ENCODE results near the gene FHL3. TPM values are rescaled to one million over a fixed set of nuclear protein-coding genes. Genes with fewer than 3 reads are reported as not detected.

FHL3 gene
- total and polyA plus RNA-seq, 4 donors: 1.7 to 4.2 (median 2.8) TPM

DNA sequence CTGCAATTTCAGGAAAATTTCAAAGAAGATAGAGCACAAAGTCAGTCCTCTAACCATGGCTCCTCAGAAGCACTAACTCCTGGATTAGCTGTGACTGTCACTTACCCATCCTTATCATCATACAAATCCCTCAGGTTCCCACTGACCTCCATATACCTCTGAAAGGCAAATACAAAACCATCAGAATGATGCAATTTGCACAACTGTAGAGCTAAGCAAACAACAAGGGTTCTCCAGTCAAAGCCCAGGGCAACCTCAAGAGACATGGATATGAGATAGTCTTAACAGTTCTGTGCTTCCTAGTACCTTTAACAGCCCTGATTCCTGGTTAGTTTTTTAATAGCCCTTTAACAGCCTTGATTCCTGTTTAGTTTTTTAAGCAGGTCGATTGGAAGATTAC is 17.6 kb downstream of the FHL3 start (continued):
- TF ChIP-seq FOXA1 (IDR thresholded peaks at IDR 0.05) (no peak), TAF1 (conservative IDR thresholded peaks at IDR 0.05) (no peak), CTCF (IDR thresholded peaks at IDR 0.05; ENCODE audit: low read depth, low read length, missing input control) (no peak), FOXA2 (IDR thresholded peaks at IDR 0.05) (no peak), JUND (IDR thresholded peaks at IDR 0.05) (no peak)
- TF ChIP-seq, protein P1, sequence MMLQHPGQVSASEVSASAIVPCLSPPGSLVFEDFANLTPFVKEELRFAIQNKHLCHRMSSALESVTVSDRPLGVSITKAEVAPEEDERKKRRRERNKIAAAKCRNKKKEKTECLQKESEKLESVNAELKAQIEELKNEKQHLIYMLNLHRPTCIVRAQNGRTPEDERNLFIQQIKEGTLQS (IDR thresholded peaks at IDR 0.05): peak; percentile 64

DNA sequence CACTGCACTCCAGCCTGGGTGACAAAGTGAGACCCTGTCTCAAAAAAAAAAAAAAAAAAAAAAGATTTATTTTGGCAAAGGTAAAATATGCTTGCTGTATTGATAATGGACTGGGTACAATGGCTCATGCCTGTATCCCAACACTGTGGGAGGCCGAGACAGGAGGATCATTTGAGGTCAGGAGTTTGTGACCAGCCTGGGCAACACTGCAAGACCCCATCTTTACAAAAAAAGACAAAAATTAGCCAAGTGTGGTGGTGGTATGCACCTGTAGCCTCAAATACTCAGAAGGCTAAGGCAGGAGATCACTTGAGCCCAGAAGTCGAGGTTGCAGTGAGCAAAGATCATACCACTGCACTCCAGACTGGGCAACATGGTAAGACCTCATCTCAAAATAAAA is 21.8 kb downstream of the FHL3 start:
- 95% methylated on average over 2 of the region's 2 CpGs for WGBS
- DNase-seq (ENCODE audit: low spot score): no peak
- TF ChIP-seq NR2F2 (IDR thresholded peaks at IDR 0.05): no peak
- no peak for TF ChIP-seq RXRA (IDR thresholded peaks at IDR 0.05)
- Histone ChIP-seq H3K4me3 (ENCODE audit: low read depth in 1 of 3, low read length in 3 of 3) (no peak overlapping the region), H3K9me3 (ENCODE audit: control insufficient read depth in 4 of 4, low read length in 3 of 4) (no peaks in the 10 kb centered on the region), H3K4me1 (ENCODE audit: control insufficient read depth in 4 of 4, insufficient read depth in 4 of 4, low read length in 3 of 4) (peaks cover 4 to 14% (median 10%) of the 10 kb centered on the region in 4 donors), H3K27ac (ENCODE audit: low read depth in 1 of 2, low read length in 2 of 2) (no peak overlapping the region), H3K9ac (ENCODE audit: low read depth in 1 of 2, low read length in 2 of 2) (no peak overlapping the region), H3K36me3 (ENCODE audit: control insufficient read depth in 4 of 4, insufficient read depth in 3 of 4, low read depth in 1 of 4, low read length in 3 of 4) (peaks cover 24 to 77% (median 57%) of the 10 kb centered on the region in 4 donors), H3K27me3 (ENCODE audit: control insufficient read depth in 4 of 4, insufficient read depth in 4 of 4, low read length in 3 of 4) (no peaks in the 10 kb centered on the region)

- H3K9me3 ChIP-seq (ENCODE audit: control insufficient read depth in 4 of 4, low read length in 3 of 4): no peaks in the 10 kb centered on the region
- H3K9ac ChIP-seq (ENCODE audit: low read depth in 1 of 2, low read length in 2 of 2): no peak overlapping the region
- H3K27ac ChIP-seq (ENCODE audit: low read depth in 1 of 2, low read length in 2 of 2): no peak overlapping the region
- H3K4me3 ChIP-seq (ENCODE audit: low read depth in 1 of 3, low read length in 3 of 3): no peak overlapping the region
- DNase-seq (ENCODE audit: low spot score): no peak
- H3K27me3 ChIP-seq (ENCODE audit: control insufficient read depth in 4 of 4, insufficient read depth in 4 of 4, low read length in 3 of 4): no peaks in the 10 kb centered on the region
- H3K4me1 ChIP-seq (ENCODE audit: control insufficient read depth in 4 of 4, insufficient read depth in 4 of 4, low read length in 3 of 4): peaks cover 0 to 3% (median 0%) of the 10 kb centered on the region in 4 donors
- TF ChIP-seq JUND (IDR thresholded peaks at IDR 0.05) (no peak), GABPA (IDR thresholded peaks at IDR 0.05 in 1 of 2, conservative IDR thresholded peaks at IDR 0.05 in 1 of 2) (no peak), ZBTB33 (IDR thresholded peaks at IDR 0.05) (no peak), HNF4G (IDR thresholded peaks at IDR 0.05) (no peak), FOXA1 (IDR thresholded peaks at IDR 0.05) (no peak), YY1 (IDR thresholded peaks at IDR 0.05) (no peak), TAF1 (conservative IDR thresholded peaks at IDR 0.05) (no peak), MAX (IDR thresholded peaks at IDR 0.05) (no peak), HNF4A (conservative IDR thresholded peaks at IDR 0.05) (no peak), SP1 (IDR thresholded peaks at IDR 0.05) (no peak)
- TF ChIP-seq, protein P1 (IDR thresholded peaks at IDR 0.05): no peak
- peaks cover 16 to 74% (median 58%) of the 10 kb centered on the region in 4 donors for H3K36me3 ChIP-seq (ENCODE audit: control insufficient read depth in 4 of 4, insufficient read depth in 3 of 4, low read depth in 1 of 4, low read length in 3 of 4)
- 56% methylated on average over 4 of the region's 4 CpGs for WGBS
These were observed 26.8 kb downstream of the FHL3 start for GRCh38 chr1:37978541-37978940.
